ENCODE results near the gene NPC1.

DNA sequence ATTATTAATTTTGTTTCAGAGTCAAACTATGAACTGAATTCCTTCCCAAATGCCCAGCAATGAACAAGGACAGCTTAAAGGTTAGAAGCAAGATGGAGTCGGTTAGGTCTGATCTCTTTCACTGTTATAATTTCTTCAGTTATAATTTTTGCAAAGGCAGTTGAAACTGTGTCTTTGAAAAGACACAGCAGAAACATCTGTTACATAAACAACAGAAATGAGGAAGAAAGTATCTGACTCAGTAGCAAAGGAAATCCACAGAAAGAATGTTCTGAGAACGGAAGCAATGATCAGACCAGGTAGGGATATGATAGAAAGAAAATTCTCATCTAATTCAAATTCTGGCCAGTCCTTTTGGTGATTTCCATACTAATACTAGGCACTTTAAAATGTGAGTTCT, 88.2 kb downstream of the NPC1 start:
- TF ChIP-seq, protein P1, sequence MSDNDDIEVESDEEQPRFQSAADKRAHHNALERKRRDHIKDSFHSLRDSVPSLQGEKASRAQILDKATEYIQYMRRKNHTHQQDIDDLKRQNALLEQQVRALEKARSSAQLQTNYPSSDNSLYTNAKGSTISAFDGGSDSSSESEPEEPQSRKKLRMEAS (IDR thresholded peaks at IDR 0.05), result no peak
- TF ChIP-seq, protein P2, sequence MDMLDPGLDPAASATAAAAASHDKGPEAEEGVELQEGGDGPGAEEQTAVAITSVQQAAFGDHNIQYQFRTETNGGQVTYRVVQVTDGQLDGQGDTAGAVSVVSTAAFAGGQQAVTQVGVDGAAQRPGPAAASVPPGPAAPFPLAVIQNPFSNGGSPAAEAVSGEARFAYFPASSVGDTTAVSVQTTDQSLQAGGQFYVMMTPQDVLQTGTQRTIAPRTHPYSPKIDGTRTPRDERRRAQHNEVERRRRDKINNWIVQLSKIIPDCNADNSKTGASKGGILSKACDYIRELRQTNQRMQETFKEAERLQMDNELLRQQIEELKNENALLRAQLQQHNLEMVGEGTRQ (IDR thresholded peaks at IDR 0.05), result no peak
- TF ChIP-seq KDM5A (IDR thresholded peaks at IDR 0.05), result no peak

All from A549 (cell line).